ENCODE data around the gene MDK.

MDK gene

GRCh38 chr11:46369458-46370152 is 11.9 kb upstream of the MDK start:
- TF ChIP-seq GATA2 (IDR thresholded peaks at IDR 0.05; ENCODE audit: low read depth, low read length) = no peak

GRCh38 chr11:46370253-46370652 is 11.2 kb upstream of the MDK start:
- TF ChIP-seq GATA3 (IDR thresholded peaks at IDR 0.05; ENCODE audit: low read depth, low read length) (no peak), GATA2 (IDR thresholded peaks at IDR 0.05; ENCODE audit: low read depth, low read length) (no peak)

DNA sequence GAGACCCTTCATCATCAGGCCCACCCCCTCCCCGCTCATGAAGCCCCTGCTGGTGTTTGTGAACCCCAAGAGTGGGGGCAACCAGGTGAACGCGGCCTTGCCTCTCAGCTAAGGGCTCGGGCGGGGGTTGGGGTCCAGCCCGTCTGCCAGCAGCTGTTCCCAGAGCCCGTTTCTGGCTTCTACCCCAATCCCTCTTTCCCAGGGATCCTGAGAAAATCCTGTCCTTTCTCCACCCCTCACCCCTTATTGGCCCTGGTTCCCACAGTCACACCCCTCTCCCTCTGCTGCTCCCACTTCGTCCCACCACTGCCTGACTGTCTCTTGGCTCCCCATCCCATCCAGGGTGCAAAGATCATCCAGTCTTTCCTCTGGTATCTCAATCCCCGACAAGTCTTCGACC is 9.4 kb upstream of the MDK start:
- TF ChIP-seq GATA2 (IDR thresholded peaks at IDR 0.05; ENCODE audit: low read depth, low read length) = no peak
- TF ChIP-seq GATA3 (IDR thresholded peaks at IDR 0.05; ENCODE audit: low read depth, low read length) = no peak

DNA sequence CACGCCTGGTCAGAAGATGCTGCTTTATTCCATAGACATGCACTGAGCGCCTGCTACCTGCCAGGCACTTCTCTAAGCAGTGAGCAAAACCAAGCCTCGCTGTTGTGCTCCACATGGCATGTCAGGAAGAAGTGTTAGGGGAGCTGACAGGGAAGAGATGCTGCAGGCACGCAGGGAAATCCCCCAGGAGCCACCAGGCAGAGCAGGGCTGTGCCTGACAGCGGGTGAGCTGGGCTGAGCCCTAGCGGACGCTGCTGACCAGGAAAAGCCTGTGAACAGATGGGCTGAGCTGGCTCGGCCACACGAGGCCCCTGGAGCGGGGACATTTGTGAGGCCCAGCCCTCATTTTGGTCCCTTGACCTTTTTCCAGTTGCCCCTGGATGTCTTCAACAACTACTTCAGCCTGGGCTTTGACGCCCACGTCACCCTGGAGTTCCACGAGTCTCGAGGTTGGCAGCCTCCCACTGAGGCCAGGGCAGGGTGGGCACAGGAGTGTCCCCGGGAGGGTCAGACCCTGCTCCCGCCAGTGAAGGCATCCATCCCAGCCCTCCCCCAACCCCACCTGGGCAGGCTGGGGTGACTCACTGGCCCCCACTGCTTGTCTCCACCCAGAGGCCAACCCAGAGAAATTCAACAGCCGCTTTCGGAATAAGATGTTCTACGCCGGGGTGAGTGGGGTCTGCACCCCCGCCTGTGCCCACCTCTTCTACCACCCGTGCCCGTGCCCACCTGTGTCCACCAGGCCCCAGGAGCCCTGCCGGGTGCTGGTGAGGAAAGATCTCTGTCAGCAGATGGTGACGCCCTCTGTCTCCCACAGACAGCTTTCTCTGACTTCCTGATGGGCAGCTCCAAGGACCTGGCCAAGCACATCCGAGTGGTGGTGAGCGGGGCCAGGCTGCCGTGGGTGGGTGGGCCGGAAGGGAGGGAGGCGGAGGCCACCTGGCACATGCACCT is 7.4 kb upstream of the MDK start:
- TF ChIP-seq GATA2 (IDR thresholded peaks at IDR 0.05; ENCODE audit: low read depth, low read length) = no peak

GRCh38 chr11:46374815-46375214 is 6.7 kb upstream of the MDK start:
- TF ChIP-seq GATA2 (IDR thresholded peaks at IDR 0.05; ENCODE audit: low read depth, low read length) (no peak), GATA3 (IDR thresholded peaks at IDR 0.05; ENCODE audit: low read depth, low read length) (no peak)

DNA sequence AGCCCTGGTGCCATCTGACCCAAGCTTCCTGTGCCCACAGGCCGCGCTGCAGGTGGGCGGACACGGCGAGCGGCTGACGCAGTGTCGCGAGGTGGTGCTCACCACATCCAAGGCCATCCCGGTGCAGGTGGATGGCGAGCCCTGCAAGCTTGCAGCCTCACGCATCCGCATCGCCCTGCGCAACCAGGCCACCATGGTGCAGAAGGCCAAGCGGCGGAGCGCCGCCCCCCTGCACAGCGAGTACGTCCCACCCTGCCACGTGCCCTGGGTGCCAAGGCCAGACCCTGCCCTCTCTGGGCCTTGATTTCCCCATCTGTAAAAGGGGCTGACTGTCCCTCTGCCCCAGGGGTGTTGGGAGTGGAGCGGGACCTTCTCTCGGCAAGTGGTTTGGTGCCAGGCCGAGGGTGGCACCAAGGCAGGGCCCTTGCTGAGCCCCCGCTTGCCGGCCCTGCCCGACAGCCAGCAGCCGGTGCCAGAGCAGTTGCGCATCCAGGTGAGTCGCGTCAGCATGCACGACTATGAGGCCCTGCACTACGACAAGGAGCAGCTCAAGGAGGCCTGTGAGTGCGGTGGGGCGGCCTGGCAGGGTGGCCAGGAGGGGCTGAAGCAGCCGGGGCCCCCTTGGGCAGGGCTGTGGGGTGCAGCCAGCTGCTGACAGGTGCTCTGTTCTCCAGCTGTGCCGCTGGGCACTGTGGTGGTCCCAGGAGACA is 5.9 kb upstream of the MDK start:
- TF ChIP-seq GATA3 (IDR thresholded peaks at IDR 0.05; ENCODE audit: low read depth, low read length) (no peak), GATA2 (IDR thresholded peaks at IDR 0.05; ENCODE audit: low read depth, low read length) (no peak)

DNA sequence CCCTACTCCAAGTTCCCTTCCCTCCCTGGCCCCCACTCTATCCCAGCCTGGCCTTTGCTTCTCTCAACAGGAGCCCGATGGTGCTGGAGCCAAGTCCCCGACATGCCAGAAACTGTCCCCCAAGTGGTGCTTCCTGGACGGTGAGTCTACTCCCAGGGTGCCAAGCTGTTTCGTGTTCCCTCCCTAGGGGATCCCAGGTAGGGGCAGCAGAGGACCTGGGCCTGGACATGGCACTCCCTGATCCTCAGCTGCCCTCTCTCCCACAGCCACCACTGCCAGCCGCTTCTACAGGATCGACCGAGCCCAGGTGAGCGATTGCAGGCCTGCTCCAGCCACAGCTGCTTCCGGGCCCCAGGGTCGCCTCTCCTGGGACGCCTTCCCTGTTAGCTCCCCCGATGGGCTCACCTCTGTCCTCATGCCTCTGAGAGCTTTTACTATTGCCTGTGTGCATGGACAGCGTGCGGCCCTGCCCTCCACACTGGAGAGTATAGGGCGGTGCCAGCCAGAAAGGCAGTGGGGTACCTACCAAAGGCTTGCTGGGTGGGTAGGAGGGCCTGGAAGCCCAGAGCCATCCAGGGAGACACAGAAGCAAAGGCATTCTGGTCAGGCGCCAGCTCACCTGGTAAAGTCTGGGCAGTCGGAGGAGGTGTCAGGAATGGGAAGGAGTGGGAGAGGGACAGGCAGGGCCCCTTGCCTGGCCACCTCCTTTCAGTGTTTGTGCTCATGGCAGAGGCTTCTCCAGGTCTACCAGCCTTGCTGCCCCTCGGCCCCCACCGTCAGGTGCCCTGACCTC is 5.0 kb upstream of the MDK start:
- no peak for TF ChIP-seq GATA2 (IDR thresholded peaks at IDR 0.05; ENCODE audit: low read depth, low read length)
- TF ChIP-seq GATA3 (IDR thresholded peaks at IDR 0.05; ENCODE audit: low read depth, low read length) = no peak

- no peak for TF ChIP-seq GATA3 (IDR thresholded peaks at IDR 0.05; ENCODE audit: low read depth, low read length)
- no peak for TF ChIP-seq GATA2 (IDR thresholded peaks at IDR 0.05; ENCODE audit: low read depth, low read length)
Measured at GRCh38 chr11:46377290-46377689, 4.2 kb upstream of the MDK start.

GRCh38 chr11:46377831-46378230 is 3.6 kb upstream of the MDK start:
- TF ChIP-seq GATA3 (IDR thresholded peaks at IDR 0.05; ENCODE audit: low read depth, low read length) = no peak
- no peak for TF ChIP-seq GATA2 (IDR thresholded peaks at IDR 0.05; ENCODE audit: low read depth, low read length)

DNA sequence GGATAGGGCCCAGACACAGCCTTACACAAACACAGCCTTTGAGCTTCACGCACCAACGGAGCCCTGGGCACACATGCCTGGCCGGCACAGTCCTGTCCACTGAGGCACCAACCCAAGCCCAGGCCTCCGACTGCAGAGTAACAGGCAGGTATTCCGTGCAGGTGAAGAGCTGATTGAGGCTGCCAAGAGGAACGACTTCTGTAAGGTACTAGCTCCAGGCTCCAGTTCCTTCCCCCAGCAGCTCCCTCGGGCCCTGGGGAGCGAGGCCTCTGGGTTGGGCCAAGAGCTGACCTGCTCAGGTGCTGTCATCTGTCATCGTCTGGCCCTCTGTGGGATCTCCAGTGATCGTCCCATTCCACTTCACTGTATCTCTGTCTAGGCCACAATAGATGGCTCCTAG is 3.2 kb upstream of the MDK start:
- no peak for TF ChIP-seq GATA3 (IDR thresholded peaks at IDR 0.05; ENCODE audit: low read depth, low read length)
- TF ChIP-seq GATA2 (IDR thresholded peaks at IDR 0.05; ENCODE audit: low read depth, low read length) = no peak

- TF ChIP-seq GATA2 (IDR thresholded peaks at IDR 0.05; ENCODE audit: low read depth, low read length) (no peak), GATA3 (IDR thresholded peaks at IDR 0.05; ENCODE audit: low read depth, low read length) (no peak)
Measured at GRCh38 chr11:46378811-46379481, 2.5 kb upstream of the MDK start.

- no peak for TF ChIP-seq GATA2 (IDR thresholded peaks at IDR 0.05; ENCODE audit: low read depth, low read length)
Measured at GRCh38 chr11:46380340-46381047, 975 bp upstream of the MDK start.

All from SH-SY5Y (cell line).